NCI-H187 (cell line): Measurements from ENCODE around the gene PRX.
A peak's percentile ranks its signal among the peaks of the same experiment; 100 is the strongest.

ENCODE experiments used
- DNase-seq, 2 experiments: peaks; one replicate each; lab custom pipeline; 2025; lab: John Stamatoyannopoulos, UW

The PRX gene

GRCh38 chr19:40365613-40366401, 47.4 kb downstream of the PRX start:
- peak; percentile 64 to 68 for DNase-seq

- DNase-seq = no peak
Observed at GRCh38 chr19:40365010-40365409, 48.2 kb downstream of the PRX start.

GRCh38 chr19:40363069-40363468, 50.1 kb downstream of the PRX start:
- no peak for DNase-seq

GRCh38 chr19:40362160-40362559, 51.0 kb downstream of the PRX start:
- DNase-seq = no peak

GRCh38 chr19:40360708-40361241, 52.4 kb downstream of the PRX start:
- DNase-seq = no peak

- no peak for DNase-seq
Observed at GRCh38 chr19:40360020-40360707, 53.0 kb downstream of the PRX start.

GRCh38 chr19:40358773-40359172, 54.4 kb downstream of the PRX start:
- DNase-seq = no peak

GRCh38 chr19:40357640-40358039, 55.5 kb downstream of the PRX start:
- DNase-seq = no peak

GRCh38 chr19:40356681-40357595, 56.2 kb downstream of the PRX start:
- no peak for DNase-seq

- DNase-seq = no peak
Observed at GRCh38 chr19:40355975-40356680, 57.0 kb downstream of the PRX start.

GRCh38 chr19:40348961-40349507, 64.1 kb downstream of the PRX start:
- no peak for DNase-seq

GRCh38 chr19:40348125-40348913, 64.9 kb downstream of the PRX start, which contains the start of the genes C19orf47 and PLD3:
C19orf47 (minus strand) TSS chr19:40348397; CDS start chr19:40341857, 6,540 bp downstream.
PLD3 (plus strand) TSS chr19:40348695; CDS start chr19:40366484, 17,789 bp downstream.
- DNase-seq = peak; percentile 96 to 99

GRCh38 chr19:40344422-40344821, 68.8 kb downstream of the PRX start:
- DNase-seq = no peak
